ENCODE results near the gene SLC5A4. TPM values are rescaled to one million over a fixed set of nuclear protein-coding genes. Genes with fewer than 3 reads are reported as not detected.

SLC5A4 gene
- total and polyA plus RNA-seq, 10 of the 15 experiments (the other 5 are each of a cell fraction or from before 2014, with no cell fraction given), result not detected

- TF ChIP-seq IKZF1 (conservative IDR thresholded peaks at IDR 0.05), result no peak
These were observed 14.2 kb upstream of the SLC5A4 start (continued) for GRCh38 chr22:32269316-32269715.

- Histone ChIP-seq H3K9ac (ENCODE audit: control insufficient read depth, insufficient read depth, low read length) (no peak overlapping the region), H3K27me3 (replicated peaks in 1 of 2; ENCODE audit: control insufficient read depth in 2 of 2, insufficient read depth in 2 of 2, low read length in 1 of 2) (peaks cover 0 to 1% of the 10 kb centered on the region in 2 experiments; a peak in 1 of 4 replicates), H3K79me2 (ENCODE audit: control insufficient read depth, insufficient read depth, low read length) (no peaks in the 10 kb centered on the region), H4K20me1 (ENCODE audit: control insufficient read depth, insufficient read depth) (no peaks in the 10 kb centered on the region), H3K27ac (ENCODE audit: control insufficient read depth, insufficient read depth) (no peak overlapping the region), H3K36me3 (ENCODE audit: control insufficient read depth in 2 of 2, insufficient read depth in 2 of 2, low read length in 1 of 2) (no peaks in the 10 kb centered on the region), H3K4me2 (ENCODE audit: control insufficient read depth, insufficient read depth) (no peak overlapping the region), H2AFZ (ENCODE audit: control insufficient read depth, low read depth, low read length) (no peak overlapping the region), H3K9me3 (replicated peaks; ENCODE audit: control insufficient read depth, insufficient read depth, low read length) (no peaks in the 10 kb centered on the region), H3K4me1 (ENCODE audit: control insufficient read depth, insufficient read depth, low read length) (no peaks in the 10 kb centered on the region), H3K4me3 (no peak overlapping the region)
- WGBS (ENCODE audit: insufficient coverage, insufficient replicate concordance, low lambda C conversion rate, missing lambda C conversion rate), result 28% methylated on average over 3 of the region's 3 CpGs
- ChIA-PET SMC1A (ENCODE audit: uncharacterized antibody, unreplicated experiment) (interaction anchor here (0.8 to 3.8 kb wide), 3 partner anchors 127 to 290 kb away, joined by 3 to 16 read pairs (median 4); no protein-coding TSS in a partner anchor), POLR2A (interaction anchor here (0.6 kb wide), 1 partner anchor 287 kb away, joined by 5 read pairs; no protein-coding TSS in a partner anchor), RAD21 (ENCODE audit: unreplicated experiment) (interaction anchor here (1.3 to 1.8 kb wide), 2 partner anchors 289 to 296 kb away, joined by 4 to 14 read pairs; no protein-coding TSS in a partner anchor), CTCF (interaction anchor here (0.6 to 2.6 kb wide), 15 partner anchors 8 to 601 kb away, joined by 3 to 25 read pairs (median 5); no protein-coding TSS in a partner anchor)
- TF ChIP-seq JUNB (IDR thresholded peaks at IDR 0.05) (no peak), NFYB (IDR thresholded peaks at IDR 0.05; ENCODE audit: insufficient read depth, low read depth, low read length) (no peak)
- no TSS peak for BruUV-seq (replicated peaks)
- DNase-seq (ENCODE audit: low read depth, low spot score) (no peak), FAIRE-seq (no peak), ATAC-seq (no peak)
- in situ Hi-C loops (cut with MboI) (no loop called here), intact Hi-C loops (cut with micrococcal nuclease; ENCODE audit: unreplicated experiment) (loop anchor here (5.0 to 10.0 kb wide), 2 partner anchors 162 to 290 kb away; no protein-coding TSS in a partner anchor)
These were observed 11.9 kb upstream of the SLC5A4 start for GRCh38 chr22:32267011-32267410.
